Measurements from ENCODE around the gene TAS2R41. TPM values are rescaled to one million over a fixed set of nuclear protein-coding genes. Genes with fewer than 3 reads are reported as not detected.

Gene TAS2R41
- total RNA-seq, 1 donor from 2014 or later: not detected

GRCh38 chr7:143512488-143513340 is 35.0 kb downstream of the TAS2R41 start:
- Mint-ChIP-seq H3K9me3 (ENCODE audit: low read depth) (no peaks in the 10 kb centered on the region), H3K4me1 (ENCODE audit: low read depth) (no peaks in the 10 kb centered on the region), H3K27ac (no peak overlapping the region), H3K27me3 (peaks cover 4% of the 10 kb centered on the region), H3K36me3 (ENCODE audit: insufficient read depth) (no peaks in the 10 kb centered on the region), H3K4me3 (ENCODE audit: low read depth) (no peak overlapping the region)
- no peak for DNase-seq (ENCODE audit: low spot score, unreplicated experiment)
- TF ChIP-seq, protein P1, sequence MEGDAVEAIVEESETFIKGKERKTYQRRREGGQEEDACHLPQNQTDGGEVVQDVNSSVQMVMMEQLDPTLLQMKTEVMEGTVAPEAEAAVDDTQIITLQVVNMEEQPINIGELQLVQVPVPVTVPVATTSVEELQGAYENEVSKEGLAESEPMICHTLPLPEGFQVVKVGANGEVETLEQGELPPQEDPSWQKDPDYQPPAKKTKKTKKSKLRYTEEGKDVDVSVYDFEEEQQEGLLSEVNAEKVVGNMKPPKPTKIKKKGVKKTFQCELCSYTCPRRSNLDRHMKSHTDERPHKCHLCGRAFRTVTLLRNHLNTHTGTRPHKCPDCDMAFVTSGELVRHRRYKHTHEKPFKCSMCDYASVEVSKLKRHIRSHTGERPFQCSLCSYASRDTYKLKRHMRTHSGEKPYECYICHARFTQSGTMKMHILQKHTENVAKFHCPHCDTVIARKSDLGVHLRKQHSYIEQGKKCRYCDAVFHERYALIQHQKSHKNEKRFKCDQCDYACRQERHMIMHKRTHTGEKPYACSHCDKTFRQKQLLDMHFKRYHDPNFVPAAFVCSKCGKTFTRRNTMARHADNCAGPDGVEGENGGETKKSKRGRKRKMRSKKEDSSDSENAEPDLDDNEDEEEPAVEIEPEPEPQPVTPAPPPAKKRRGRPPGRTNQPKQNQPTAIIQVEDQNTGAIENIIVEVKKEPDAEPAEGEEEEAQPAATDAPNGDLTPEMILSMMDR (IDR thresholded peaks at IDR 0.05; ENCODE audit: unreplicated experiment): no peak

DNA sequence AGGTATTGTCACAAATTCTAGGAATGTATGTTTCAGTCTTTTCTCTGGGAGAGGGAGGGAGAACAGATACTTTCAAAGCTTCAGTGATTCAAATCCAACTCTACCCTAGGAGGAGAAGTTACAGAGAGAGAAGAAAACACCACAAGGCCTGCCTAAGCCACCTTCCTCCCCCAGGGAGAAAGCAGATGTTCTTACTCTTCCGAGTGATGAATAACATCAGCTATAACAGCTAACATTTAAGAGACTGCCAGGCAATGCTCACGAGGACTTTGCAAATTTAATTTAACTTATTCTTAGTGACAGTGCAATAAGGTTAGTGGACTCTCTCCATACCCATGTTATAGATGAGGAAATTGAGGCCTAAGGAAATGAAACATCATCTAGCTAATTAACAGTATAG is 36.8 kb downstream of the TAS2R41 start:
- no peak for DNase-seq (ENCODE audit: low spot score, unreplicated experiment)
- no peak overlapping the region for H3K4me3 Mint-ChIP-seq (ENCODE audit: low read depth)

GRCh38 chr7:143514995-143515735 is 37.5 kb downstream of the TAS2R41 start:
- H3K4me3 Mint-ChIP-seq (ENCODE audit: low read depth): no peak overlapping the region
- TF ChIP-seq, protein P1 (IDR thresholded peaks at IDR 0.05; ENCODE audit: unreplicated experiment): no peak
- no peak overlapping the region for H3K27ac Mint-ChIP-seq
- peaks cover 4% of the 10 kb centered on the region for H3K27me3 Mint-ChIP-seq
- no peaks in the 10 kb centered on the region for H3K36me3 Mint-ChIP-seq (ENCODE audit: insufficient read depth)
- no peaks in the 10 kb centered on the region for H3K4me1 Mint-ChIP-seq (ENCODE audit: low read depth)
- DNase-seq (ENCODE audit: low spot score, unreplicated experiment): no peak
- H3K9me3 Mint-ChIP-seq (ENCODE audit: low read depth): no peaks in the 10 kb centered on the region

More for the DNA sequence above, 36.8 kb downstream of the TAS2R41 start:
- peaks cover 4% of the 10 kb centered on the region for H3K27me3 Mint-ChIP-seq
- TF ChIP-seq, protein P1 (IDR thresholded peaks at IDR 0.05; ENCODE audit: unreplicated experiment): no peak
- no peak overlapping the region for H3K27ac Mint-ChIP-seq
- H3K36me3 Mint-ChIP-seq (ENCODE audit: insufficient read depth): no peaks in the 10 kb centered on the region
- H3K9me3 Mint-ChIP-seq (ENCODE audit: low read depth): no peaks in the 10 kb centered on the region
- no peaks in the 10 kb centered on the region for H3K4me1 Mint-ChIP-seq (ENCODE audit: low read depth)

GRCh38 chr7:143516981-143517380 is 39.3 kb downstream of the TAS2R41 start:
- Mint-ChIP-seq H3K4me1 (ENCODE audit: low read depth) (no peaks in the 10 kb centered on the region), H3K36me3 (ENCODE audit: insufficient read depth) (no peaks in the 10 kb centered on the region), H3K9me3 (ENCODE audit: low read depth) (no peaks in the 10 kb centered on the region), H3K27ac (no peak overlapping the region), H3K4me3 (ENCODE audit: low read depth) (no peak overlapping the region), H3K27me3 (peaks cover 4% of the 10 kb centered on the region)
- DNase-seq (ENCODE audit: low spot score, unreplicated experiment): no peak
- TF ChIP-seq, protein P1 (IDR thresholded peaks at IDR 0.05; ENCODE audit: unreplicated experiment): no peak

DNA sequence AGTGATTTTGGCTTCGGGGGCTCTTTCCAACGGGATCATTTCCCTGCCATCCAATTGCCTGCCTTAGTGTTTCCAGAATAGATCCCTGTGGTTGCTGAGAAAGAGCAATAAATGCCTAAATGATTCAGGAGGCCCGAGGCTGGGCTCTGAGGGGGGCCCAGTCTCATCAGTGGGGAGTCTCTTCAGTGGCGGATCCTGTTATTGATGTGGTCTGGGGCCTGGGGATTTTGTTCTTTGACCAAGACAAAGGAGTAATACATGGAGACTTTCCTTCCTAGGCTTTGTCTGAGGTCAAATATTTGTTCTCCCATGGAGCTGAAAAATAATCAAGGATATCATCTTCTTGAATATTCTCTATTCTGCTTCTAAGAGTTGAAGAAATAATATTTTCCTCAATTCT is 40.8 kb downstream of the TAS2R41 start:
- H3K9me3 Mint-ChIP-seq (ENCODE audit: low read depth): no peaks in the 10 kb centered on the region
- no peaks in the 10 kb centered on the region for H3K36me3 Mint-ChIP-seq (ENCODE audit: insufficient read depth)
- H3K27me3 Mint-ChIP-seq: peaks cover 4% of the 10 kb centered on the region
- no peaks in the 10 kb centered on the region for H3K4me1 Mint-ChIP-seq (ENCODE audit: low read depth)
- H3K27ac Mint-ChIP-seq: no peak overlapping the region
- no peak overlapping the region for H3K4me3 Mint-ChIP-seq (ENCODE audit: low read depth)
- TF ChIP-seq, protein P1 (IDR thresholded peaks at IDR 0.05; ENCODE audit: unreplicated experiment): no peak
- DNase-seq (ENCODE audit: low spot score, unreplicated experiment): no peak

Measured in progenitor cell of endocrine pancreas (in vitro differentiated cells).